Dermis microvascular lymphatic vessel endothelial cell (primary cell): Measurements from ENCODE around the gene AAK1. TPM values are rescaled to one million over a fixed set of nuclear protein-coding genes. Genes with fewer than 3 reads are reported as not detected.
"Not testable (repeated sequence)": the region's sequence is repeated elsewhere in the genome, so short reads cannot be mapped to it uniquely, and the experiment has no call there.

Source experiments
- DNase-seq, 2 donors: peaks; one replicate each; pipeline versions ENCODE4 v3.0.0 to v3.0.0-alpha.2; 2010; ENCODE audit warnings: low read depth in 2 of 2
- total RNA-seq: library from RNA; depleted of rRNA; stranded (reverse); fragments of >200 nt; gene quantifications from 2 replicates; pipeline ENCODE4 v1.2.1, GENCODE V29; 2014

Gene AAK1
- total RNA-seq, 1 donor from 2014 or later, result 16.6 TPM

DNA sequence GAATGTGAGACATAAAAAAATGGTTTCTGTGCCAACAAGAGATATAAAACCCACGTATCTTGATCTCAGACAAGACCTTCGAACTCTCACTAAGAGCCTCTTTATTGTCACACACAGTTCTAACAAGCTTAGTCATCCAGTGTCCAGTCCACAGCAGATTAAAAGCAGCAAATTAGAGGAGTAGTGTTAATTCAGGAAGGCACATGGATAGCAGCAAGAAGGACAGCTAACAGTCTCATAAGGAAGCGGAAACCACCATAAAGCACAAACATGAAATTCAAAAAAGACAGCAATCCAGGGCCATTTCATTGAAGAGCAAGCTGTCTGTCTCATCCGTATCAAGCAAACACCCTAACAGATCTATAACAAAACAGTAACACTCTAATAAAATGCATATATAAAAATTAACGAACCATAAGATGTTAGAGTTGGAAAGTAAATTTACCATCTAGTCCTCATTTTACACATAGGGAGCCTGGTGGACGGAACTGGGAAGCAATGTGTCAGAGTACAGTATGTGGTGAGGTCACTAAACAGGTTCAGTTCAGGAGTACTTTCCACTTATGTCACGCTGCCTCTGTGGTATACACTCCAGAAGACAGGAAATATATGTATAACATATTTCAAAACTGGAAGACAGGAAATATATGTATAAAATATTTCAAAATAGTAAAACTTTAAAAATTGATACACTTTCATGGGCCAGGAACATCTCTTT is 18.3 kb downstream of the AAK1 start:
- DNase-seq, result peak in 1 of 2 donors; percentile 24

- no peak for DNase-seq
These were observed 18.9 kb downstream of the AAK1 start for GRCh38 chr2:69624611-69625010.

DNA sequence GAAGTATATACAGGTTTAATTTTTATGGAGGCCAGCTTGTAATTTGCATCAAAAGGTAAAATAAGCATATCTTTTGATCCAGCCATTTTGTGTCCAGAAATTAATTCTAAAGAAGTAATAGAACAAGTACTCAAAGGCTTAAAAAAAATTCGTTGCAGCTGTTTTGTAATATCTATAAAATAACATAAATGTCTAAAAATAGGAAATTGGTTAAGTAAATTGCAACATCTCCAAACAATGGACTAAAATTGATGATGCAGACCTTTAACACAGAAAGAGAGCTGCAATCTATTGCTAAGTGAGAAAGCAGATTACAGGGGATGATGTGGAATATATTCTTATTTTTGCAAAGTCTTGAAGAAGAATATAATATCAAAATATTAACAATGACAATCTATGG is 19.4 kb downstream of the AAK1 start:
- DNase-seq, result no peak

DNA sequence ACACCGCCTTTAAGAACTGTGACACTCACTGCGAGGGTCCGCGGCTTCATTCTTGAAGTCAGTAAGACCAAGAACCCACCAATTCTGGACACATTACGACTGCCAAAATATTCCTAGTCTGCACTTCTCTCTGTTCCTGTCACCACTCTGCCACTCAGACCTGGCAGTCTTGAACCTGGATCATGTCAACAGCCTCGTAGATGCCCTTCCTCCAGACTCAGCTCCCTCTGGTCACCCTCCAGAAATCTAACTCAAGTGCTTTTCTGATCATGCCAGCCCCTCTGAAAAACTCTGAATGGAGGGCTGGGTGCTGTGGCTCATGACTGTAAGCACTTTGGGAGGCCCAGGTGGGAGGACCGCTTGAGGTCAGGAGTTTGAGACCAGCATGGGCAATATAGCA is 20.3 kb downstream of the AAK1 start:
- DNase-seq, result no peak

DNA sequence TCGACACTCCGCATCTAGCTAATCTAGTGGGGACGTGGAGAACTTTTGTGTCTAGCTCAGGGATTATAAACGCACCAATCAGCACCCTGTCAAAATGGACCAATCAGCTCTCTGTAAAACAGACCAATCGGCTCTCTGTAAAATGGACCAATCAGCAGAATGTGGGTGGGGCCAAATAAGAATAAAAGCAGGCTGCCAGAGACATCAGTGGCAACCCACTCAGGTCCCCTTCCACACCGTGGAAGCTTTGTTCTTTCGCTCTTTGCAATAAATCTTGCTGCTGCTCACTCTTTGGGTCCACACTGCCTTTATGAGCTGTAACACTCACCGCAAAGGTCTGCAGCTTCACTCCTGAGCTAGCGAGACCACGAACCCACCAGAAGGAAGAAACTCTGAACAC is 20.7 kb downstream of the AAK1 start:
- not testable (repeated sequence) for DNase-seq

GRCh38 chr2:69622017-69622540 is 21.5 kb downstream of the AAK1 start:
- DNase-seq, result not testable (repeated sequence)

DNA sequence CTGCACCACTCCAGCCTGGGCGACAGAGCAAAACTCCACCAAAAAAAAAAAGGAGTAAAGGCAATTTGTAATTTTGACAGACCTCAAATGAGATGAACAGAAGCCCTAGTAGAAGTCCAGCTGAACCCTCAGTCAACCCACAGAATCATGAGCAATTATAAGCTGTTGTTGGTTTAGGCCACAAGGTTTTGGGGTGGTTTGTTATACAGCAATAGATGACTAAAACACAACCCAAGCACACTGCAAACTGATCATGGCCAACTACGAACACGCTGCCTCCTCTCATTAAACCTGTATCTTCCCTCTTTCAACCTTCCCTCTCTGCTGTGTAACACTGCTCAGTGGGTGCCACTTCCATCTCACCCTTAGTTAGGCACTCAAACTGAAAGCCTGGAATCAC is 22.1 kb downstream of the AAK1 start:
- no peak for DNase-seq

GRCh38 chr2:69620870-69621269 is 22.7 kb downstream of the AAK1 start:
- DNase-seq, result no peak

- DNase-seq, result no peak
These were observed 23.8 kb downstream of the AAK1 start for GRCh38 chr2:69619725-69620124.

DNA sequence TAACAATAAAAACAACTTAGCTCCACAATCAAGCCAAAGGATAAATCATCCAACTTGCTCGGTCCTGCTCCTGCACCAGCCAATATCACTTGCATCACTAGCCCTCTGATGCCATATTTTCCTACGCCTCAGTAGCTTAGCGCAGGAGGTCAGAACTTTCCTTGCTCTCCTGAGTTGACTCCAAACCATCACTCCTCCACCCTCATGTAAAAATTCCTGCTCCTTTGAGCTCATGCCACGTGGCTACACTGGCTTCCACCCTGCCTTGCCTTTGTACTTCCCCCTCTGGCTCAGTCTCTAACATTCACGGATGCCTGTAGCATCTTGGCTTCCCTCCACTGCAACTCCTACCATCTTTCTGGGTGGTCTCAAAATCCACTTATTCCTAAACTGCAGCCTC is 25.2 kb downstream of the AAK1 start:
- DNase-seq, result no peak

- DNase-seq, result no peak
These were observed 25.8 kb downstream of the AAK1 start for GRCh38 chr2:69617744-69618143.

DNA sequence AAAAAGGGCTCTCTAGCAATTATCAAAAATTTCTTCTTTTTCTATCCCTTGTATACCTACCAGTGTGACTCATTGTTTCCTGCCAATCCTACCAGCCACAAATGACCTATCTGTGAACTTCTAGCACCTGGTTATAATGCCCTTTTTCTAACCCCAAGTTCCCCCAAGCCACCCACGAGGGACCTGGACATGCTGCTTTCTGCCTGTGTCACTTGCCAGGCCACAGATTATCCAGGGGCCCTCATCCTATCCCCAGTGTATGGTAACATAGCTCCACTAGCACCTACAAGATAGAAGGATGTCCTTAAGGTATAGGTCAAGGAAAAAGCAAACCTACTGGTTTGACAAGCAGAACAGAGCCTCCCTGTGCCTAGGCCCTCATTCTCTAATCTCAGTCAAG is 26.8 kb downstream of the AAK1 start:
- DNase-seq, result peak; percentile 39 to 65

DNA sequence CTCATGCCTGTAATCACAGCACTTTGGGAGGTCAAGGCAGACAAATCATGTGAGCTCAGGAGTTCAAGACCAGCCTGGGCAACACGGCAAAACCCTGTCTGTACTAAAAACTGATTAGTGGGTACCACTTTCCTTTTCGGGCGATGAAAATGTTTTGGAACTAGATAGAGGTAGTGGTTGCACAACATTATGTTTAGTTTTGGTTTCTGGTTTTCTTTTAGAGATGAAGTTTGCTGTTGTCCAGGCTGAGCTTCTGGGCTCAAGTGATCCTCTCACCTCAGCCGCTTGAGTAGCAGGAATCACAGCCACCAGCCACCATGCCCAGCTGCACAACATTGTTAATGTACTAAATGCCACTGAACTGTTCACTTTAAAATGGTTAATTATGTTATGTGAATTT is 27.6 kb downstream of the AAK1 start:
- no peak for DNase-seq

GRCh38 chr2:69615078-69615625 is 28.4 kb downstream of the AAK1 start:
- no peak for DNase-seq

DNA sequence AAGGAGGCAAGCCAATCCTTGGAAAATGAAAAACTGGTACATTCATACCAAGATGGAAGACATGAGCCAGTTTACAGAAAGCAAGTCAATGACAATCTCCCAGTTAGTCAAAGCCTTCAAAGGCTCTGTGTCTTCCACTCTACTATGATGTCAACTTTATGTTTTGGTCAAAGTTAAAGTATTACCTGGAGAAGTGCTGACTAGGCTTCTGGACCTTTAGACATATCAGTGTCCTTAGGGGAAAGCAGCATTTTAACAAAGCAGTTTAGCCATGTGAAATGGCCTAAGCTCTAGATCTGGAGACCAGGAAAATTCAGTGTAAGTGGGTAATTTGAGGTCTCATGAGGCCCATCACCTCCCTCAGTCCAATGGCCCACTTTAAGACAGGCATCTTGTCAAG is 30.8 kb downstream of the AAK1 start:
- no peak for DNase-seq

DNA sequence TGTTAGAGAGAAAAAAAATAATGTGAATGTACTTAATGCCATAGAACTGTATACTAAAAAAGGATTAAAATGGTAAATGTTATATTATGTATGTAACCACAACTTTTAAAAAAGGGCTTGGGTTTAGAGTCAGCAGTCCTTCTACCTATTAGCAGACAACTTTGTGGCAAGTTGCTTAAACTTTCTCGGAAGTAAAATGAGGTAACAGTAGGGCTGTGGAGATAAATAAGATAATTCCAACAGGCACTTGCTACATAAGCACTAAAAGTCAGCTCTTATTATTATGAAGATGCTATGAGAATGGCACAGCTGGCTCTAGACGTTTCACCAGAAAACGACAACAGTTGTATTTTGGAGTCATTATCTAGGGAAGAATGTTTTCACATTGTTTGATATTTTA is 31.3 kb downstream of the AAK1 start:
- DNase-seq, result no peak

- no peak for DNase-seq
These were observed 35.4 kb downstream of the AAK1 start for GRCh38 chr2:69608109-69608508.

DNA sequence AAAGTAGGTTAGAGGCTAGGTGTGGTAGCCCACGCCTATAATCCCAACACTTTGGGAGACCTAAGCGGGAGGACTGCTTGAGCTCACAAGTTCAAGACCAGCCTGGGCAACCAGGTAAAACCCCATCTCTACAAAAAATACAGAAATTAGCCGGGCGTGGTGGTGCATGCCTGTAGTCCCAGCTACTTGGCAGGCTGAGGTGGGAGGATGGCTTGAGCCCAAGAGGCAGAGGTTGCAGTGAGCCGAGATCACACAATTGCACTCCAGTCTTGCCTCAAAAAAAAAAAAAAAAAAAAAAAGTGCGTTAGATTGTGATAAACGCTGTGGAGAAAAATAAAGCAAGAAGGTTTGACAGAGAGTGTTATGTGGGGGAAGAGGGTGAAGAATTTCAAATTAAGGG is 36.8 kb downstream of the AAK1 start:
- DNase-seq, result not testable (repeated sequence)

- no peak for DNase-seq
These were observed 38.3 kb downstream of the AAK1 start for GRCh38 chr2:69605284-69605683.

DNA sequence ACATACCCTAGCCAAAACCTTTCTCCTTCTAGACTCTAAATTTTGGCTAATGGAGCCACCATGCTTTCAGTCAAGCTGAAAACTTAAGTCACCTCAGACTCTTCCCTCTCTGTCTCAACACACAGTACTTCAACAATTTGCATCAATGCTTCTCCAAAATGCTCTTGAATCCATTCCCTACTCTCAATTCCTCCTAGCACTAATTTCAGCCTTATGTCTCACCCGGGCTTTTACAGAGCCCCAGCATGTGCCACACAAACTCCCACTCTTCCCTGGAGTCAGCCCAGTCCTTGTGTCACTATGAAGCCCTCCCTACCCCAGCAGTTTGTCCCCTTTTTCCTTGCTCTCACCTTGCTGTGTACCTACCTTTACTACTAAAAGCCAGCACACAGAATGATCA is 38.7 kb downstream of the AAK1 start:
- no peak for DNase-seq

DNA sequence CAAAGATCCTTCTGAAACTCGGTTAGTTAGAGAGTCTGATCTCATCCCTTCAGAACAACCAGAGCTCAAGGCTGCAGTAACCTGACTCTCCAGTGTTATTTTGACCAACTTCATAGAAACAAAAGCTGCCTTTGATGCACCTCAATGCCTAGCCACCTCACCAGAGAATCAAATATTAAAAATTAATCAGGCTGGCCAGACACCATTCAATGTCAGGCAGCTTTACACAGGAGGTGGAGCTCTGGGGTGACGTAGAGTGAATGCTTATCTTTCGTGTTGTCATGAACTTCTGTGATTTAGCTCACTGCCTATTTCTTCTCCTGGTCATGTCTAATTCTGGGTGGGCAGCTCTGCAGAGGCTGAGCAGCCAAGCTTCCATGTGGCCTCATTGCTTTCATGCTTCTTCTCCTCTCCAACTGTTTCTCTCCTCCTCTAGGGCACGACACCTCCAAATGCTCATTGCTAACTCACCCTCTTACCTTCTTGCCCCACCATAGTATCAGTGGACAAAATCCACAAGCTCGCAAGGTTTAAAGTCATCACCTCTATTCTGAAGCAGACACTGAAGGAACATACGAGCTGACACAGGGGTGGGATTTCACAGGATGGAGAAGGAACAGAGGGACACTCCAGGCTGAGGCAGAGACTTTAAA is 39.4 kb downstream of the AAK1 start:
- DNase-seq, result no peak

DNA sequence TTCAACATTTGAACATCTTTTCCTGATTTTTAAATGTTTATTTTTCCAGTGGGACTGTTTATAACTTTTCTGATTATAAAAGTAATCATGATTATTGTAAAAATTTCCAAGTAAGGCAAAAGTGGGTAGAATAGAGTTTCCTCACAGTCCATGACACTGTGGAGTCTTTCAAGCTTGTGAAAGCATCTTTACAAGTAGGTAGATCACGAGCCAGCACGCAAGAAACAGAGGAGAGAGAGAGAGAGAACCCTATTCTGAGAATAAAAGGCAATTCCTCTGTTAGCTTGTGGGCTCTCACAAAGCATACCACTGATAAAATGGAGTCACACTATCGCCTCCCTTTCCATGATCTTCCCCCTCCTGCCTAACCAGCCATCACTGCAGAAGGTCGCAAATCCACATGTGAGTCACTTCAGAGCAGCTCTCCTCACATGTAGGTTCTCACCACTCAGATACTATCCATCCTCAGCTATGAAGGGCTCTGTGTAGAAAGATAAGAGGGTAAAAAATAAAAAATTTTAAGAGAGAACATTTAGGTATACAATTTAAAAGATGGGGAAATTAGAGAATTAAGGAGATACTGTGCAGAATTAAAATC is 40.3 kb downstream of the AAK1 start:
- no peak for DNase-seq
